GM19023 (cell line): ENCODE measurements around the gene AVPR2.

ENCODE experiments used
- ATAC-seq: cut with Tn5 transposase; IDR thresholded peaks from one replicate; pipeline ENCODE4 v1.9.1; 2021; ENCODE audit warnings: mild to moderate bottlenecking, moderate library complexity; ENCODE audit not compliant: unreplicated experiment

AVPR2 gene

GRCh38 chrX:153948847-153949805 is 44.7 kb downstream of the AVPR2 start:
- ATAC-seq, result no peak

- no peak for ATAC-seq
These were observed 45.7 kb downstream of the AVPR2 start for GRCh38 chrX:153950127-153950526.

GRCh38 chrX:153951683-153952372 is 47.4 kb downstream of the AVPR2 start:
- no peak for ATAC-seq

GRCh38 chrX:153952373-153953026 is 48.0 kb downstream of the AVPR2 start:
- no peak for ATAC-seq

GRCh38 chrX:153953342-153953830 is 48.9 kb downstream of the AVPR2 start:
- peak; percentile 55 for ATAC-seq

- no peak for ATAC-seq
These were observed 49.6 kb downstream of the AVPR2 start for GRCh38 chrX:153953892-153954557.

- no peak for ATAC-seq
These were observed 50.2 kb downstream of the AVPR2 start for GRCh38 chrX:153954558-153955227.

GRCh38 chrX:153955228-153955732 is 50.8 kb downstream of the AVPR2 start:
- ATAC-seq, result no peak

- no peak for ATAC-seq
These were observed 51.8 kb downstream of the AVPR2 start for GRCh38 chrX:153956044-153956907.
